GM21825 (cell line): ENCODE results near the gene GSPT1.

ENCODE experiments used
- ATAC-seq: cut with Tn5 transposase; IDR thresholded peaks from one replicate; pipeline ENCODE4 v1.9.1; 2021; ENCODE audit warnings: mild to moderate bottlenecking, moderate library complexity; ENCODE audit not compliant: unreplicated experiment

Gene GSPT1

DNA sequence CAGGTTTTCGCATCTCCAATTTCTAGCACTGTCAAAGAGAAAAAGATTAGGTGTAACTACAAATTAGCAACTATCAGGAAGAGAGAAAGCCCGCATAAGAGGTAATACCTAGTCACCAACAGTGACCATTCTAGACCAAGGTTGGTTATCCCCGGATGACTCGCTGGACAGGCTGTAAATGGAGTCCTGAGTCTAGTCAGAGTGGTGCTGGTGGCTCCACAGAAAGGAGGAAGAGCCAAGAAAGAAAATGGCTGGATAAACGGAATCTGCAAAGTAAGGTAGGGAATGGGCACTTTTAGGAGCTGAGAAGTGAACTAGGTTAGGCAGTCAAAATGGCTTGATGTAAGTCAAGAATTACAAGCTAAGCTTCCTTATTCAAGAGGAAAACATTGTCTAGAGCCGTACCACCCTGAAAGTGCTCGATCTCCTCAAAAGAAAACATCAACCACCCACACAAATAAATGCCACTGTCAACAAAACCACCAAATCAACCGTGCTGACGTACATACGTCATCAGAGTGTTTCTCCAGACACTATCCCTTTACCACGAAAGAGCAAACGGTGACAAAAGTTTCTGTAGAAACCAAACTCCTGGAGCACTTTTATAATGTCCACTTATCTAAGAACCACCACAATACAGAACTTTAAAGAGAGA is 2.2 kb downstream of the GSPT1 start:
- no peak for ATAC-seq

DNA sequence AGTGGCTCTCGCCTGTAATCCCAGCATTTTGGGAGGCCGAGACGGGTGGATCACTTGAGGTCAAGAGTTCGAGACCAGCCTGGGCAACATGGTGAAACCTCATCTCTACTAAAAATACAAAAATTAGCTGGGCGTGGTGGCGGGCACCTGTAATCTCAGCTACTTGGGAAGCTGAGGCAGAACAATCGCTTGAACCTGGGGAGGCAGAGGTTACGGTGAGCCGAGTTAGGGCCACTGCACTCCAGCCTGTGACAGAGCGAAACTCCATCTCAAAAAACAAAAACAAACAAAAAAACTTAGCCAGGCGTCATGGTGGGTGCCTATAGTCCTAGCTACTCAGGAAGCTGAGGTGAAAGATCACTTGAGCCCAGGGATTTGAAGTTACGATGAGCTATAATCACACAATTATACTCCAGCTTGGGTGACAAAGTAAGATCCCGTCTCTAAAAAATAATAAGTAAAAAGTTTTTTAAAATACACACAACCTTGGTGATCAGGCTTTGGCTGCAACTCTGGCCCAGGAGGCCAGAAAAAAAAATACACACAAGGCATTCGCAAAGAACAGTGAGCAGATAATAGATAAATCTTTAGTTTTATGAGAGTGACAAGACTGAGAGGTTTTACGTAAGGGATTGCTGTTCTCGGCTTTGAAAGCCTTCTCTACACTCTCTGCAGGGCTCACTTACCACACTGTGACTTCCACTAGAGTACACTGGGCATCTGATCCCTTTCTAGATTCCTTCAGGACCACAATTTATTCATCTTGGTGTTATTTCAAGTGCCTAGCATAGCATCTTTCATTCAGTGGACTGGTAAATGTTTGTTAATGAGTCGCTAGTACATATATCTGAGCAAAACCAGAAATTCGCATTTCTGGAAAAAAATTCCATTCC is 5.9 kb downstream of the GSPT1 start:
- ATAC-seq: no peak

DNA sequence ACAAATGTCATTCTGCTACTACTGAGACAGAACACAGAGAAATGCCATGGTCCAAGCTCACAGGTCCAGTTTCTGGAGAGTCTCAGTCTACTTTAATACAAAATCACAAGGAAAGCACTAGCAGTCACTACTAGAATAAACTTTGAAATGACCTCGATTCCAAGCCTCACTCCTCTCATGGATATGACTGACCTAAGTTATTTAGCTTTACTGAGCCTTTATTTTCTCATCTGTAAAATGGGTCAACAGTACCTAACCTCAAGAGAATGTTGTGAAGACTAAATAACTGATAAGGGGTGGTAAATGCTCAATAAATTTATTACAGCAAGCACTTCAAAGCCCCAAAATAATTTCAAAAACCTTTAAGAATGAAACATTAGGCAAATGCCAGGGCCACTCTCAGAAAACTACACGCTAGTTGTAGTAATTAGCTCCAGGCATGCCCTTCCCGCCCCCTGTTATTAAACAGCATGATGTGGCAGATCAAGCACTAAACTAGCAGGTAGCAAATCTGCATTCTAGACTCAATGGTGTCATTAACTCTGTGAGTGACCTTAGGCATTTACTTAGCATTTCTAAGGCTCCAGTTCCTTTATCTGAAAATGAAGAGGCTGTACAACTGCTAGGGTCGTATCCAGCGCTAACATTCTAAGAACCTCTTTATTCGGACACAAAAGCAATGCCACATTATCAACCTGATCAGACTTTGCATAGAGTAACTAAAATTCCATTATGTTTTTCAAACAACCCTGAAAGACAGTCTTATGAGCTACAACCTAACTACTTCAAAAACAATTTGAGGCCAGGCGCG is 8.4 kb downstream of the GSPT1 start:
- no peak for ATAC-seq

DNA sequence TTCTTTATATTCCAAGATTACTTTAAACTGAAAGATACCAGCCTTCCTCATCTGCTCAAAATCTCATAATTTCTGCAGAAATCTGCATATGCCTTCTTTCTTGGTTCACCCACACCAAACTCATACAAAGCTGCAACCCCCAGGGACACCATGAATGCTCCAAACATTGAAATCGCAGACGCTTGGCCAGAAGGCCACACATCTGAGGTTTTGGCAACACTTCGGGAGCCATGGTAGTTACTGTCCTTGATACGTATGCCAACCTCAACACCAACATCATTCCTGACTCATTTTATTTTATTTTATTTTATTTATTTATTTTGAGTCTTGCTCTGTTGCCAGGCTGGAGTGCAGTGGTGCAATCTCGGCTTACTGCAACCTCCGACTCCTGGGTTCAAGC is 11.8 kb downstream of the GSPT1 start:
- ATAC-seq: no peak

DNA sequence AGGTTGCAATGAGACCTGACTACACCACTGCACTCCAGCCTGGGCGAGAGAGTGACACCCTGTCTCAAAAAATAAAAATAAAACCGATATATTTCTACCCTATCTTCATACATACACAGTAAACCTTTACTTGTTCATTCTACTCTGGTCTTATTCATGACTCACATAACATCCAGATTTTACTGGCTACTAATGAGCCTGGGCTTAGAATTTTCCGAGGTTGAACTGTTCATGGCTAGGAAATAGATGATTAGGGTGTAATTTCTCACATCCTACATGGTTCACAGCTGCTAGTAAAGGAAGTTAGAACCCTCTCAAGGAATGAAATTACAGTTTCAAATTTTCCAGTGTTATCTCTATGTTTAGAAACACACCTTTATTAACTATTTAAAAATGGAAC is 14.7 kb downstream of the GSPT1 start:
- no peak for ATAC-seq

DNA sequence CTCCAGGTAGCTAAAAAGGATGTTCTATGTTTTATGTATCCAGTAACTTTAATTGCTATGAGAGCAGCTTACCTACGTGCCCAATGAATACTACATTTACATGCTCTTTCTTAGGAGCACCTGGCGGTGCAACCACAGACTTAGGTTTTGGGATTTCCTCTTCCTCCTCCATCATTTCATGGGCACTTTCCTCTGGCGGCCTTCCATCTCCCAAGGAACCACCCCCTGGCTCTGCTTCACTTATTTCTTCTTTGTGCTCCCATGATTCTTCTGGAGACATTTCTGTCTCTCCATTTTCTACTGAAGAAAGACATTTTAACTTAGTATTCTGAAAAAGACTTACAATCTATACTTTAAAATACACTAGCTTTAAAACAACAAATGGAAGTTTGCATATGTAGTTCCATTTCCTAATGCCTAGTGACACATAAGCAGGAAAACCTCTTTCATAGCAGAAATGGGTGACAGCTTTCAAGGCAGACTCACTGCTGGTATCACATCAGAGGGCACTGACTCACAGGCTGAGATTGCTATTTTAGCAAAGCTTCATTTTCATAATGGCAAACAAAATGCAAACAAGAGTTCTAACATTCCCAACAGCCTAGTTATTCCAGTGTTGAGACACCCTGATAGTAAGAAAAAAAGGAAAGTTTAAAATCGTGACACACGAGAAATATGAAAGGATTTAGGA is 19.1 kb downstream of the GSPT1 start:
- ATAC-seq: no peak

DNA sequence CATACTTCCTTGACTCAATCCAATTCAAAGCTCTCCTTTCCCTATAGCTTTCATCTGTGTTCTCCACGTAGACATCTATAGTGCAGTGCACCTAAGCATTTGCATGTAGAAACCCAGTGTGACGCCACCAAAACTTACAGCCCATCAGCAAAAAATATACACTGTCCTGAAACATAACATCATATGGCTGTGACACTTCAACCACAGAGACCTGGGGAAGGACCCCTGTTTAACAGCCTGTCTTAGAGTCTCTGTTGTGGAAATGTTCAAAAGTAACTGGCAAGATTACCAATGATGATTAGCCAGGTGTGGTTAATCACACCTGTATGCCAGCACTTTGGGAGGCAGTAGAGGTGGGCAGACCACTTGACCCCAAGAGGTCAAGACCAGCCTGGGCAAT is 22.2 kb downstream of the GSPT1 start:
- ATAC-seq: no peak

DNA sequence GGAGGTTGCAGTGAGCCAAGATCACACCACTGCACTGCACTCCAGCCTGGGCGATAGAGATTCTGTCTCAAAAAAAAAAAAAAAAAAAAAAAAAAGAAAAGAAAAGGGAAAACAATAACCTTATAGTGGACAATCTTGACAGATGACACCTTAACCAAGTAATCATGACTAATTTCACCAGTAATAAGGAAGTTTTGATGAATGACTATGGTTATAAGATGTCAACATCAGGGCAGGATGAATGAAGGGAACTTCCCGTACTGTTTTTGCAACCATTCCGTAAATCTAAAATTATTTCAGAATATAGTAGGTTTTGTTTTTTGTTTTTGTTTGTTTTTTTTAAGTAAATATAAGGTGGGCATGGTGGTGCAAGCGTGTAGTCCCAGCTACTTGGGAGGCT is 23.0 kb downstream of the GSPT1 start:
- no peak for ATAC-seq

DNA sequence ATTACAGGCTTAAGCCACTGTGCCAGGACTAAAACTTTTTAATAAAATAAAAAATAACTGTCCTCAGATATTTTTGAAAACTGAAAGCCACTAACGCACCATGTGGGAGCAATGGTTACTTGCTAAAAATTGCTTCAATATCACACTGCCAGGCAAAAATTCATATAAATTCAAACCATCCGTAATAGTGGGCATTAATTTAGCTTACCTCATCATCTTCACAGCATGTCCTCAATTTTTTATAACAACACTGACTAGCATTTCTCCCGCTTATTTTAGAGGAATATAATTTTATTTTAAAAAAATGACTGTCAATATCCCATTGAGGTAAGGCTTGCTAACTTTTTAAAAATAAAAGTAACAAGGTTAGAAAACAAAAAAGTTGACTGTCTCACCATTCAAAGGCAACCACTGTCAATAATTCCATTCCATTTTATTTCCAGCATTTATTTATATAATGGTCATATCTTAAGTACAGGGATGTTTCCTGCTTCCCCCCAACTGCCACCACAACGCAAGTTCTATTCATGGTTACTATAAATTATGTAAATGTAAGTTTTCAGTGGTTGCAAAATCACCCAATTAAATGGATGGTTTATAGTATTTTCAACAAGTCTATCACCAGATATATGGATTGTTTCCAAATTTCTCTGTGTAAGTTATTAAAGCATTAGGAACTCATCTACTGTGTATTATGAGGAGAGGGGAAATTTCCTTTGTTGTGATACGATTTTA is 25.4 kb downstream of the GSPT1 start:
- no peak for ATAC-seq

DNA sequence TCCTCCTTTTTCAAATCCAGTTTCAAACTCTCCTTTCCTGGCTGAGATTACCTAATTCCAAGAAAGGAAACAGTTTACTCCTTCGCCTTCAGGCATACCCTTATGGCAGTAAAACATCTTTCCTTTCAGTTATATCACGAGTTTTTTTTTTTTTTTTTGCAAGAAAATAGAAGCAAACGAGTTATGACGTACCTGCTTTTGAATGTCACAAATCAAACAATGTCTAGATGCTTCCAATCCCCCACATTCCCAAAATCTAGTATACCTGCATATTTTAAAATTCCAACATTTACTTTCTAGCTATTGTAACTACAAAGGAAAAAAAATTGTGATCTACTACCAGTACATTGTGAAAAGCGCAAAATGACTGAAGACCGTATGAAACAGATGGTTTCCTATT is 28.9 kb downstream of the GSPT1 start:
- ATAC-seq: no peak

DNA sequence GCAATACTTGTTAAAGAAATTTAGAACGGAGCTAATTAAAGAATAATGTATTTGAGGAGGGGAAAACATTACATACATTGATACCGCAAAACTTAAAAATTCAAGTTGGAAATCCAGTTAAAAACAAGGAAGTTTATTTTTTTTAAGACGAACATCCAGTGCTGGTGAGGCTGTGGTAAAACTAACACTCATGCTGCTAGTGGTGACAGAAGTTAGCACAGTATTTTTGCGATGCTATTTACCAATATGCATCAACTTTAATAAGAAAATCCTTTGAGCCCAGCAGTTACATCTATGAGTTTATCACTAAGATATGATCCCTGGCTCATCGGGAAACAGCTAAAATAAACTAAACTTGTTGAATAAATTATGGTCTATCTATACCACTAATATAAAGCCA is 31.7 kb downstream of the GSPT1 start:
- ATAC-seq: no peak

DNA sequence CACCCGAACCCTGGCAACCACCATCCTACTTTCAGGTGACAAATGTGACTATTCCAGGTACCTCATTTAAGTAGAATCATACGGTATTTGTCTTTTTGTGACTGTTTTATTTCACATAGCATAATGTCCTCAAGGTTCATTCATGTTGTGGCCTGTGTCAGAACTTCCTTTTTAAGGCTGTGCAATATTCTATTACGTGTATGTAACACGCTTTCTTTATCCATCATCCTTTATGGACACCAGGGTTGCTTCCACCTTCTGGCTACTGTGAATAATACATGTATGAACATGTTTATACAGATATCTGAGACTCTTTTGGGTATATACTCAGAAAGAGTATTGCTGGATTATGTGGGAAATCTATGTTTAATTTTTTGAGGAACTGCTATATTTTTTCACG is 35.7 kb downstream of the GSPT1 start:
- no peak for ATAC-seq

DNA sequence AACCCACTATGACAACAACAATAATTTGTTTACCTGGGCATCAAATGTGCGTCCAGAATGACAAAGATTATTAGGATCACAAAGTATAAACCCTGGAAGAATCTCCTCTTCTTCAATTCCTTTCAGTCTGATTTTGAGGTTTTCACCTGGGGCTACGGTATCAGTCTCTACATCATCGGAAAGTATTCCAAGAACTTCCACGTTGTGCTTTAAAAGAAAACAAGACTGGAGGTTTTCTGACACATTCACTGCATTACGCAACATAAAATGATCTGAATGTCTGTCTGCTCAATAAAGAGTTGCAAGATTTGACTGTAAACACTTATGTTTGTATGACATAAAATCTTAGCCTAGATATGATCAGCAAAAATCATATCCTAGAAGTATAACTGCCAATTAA is 38.4 kb downstream of the GSPT1 start:
- ATAC-seq: no peak

DNA sequence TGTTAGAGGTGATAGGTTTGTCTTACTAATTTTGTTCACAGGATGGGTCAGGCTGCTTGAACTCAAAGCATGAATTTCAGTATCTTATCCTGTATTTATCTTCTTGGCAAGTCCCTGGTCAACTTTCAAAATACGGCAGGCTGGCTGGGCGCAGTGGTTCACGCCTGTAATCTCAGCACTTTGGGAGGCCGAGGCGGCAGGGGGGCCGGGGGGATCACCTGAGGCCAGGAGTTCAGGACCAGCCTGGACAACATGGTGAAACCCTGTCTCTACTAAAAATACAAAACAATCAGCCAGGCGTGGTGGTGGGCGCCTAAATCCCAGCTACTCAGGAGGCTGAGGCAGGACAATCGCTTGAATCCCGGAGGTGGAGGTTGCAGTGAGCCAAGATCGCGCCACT is 39.5 kb downstream of the GSPT1 start:
- no peak for ATAC-seq

DNA sequence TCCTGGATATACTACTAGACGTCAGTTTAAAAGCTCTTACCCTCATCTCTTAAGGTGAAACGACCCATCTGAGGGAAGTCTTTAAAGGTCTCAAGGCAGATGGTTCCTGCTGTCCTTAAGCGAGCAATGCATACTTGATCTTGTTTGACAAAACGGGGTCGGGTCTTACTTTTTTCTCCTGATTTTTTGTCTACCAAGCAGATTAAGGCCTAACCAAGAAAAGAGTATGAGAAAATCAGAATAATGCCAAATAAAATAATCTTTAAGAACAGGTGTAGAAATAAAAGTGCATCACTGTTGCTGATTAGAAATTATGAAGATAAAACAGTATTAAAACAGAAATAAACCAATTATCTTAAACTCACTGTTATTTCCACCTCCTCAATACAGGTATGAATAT is 40.0 kb downstream of the GSPT1 start:
- no peak for ATAC-seq

DNA sequence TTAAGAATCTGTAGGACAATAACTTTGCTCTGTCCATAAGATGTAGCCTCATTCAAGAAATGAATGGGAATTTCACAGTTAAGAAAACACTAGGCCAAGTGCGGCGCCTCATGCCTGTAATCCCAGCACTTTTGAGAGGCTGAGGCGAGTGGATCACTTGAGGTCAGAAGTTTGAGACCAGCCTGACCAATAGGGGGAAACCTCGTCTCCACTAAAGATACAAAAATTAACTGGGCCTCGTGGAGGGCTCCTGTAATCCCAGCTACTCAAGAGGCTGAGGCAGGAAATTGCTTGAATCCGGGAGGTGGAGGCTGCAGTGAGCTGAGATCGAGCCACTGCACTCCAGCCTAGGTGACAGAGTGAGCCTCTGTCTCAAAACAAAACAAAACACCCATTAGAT is 44.6 kb downstream of the GSPT1 start:
- no peak for ATAC-seq

DNA sequence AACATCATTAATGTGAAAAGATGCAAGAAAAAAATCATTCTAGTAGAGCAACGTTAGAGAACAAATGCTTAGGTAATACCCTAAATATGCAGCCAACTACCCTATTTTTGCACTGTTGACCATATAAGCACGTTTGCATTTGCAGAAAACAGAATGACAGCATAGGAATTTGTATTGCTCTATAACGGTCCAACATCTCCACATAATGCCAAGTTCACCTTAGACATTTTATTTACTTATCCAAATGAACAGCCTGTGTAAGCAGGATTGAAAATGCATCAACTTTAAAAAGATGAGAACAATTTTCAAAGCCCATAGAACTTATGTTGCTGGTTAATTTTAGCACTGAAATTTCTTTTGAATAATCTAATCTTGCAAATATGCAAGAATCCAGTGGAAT is 45.4 kb downstream of the GSPT1 start:
- no peak for ATAC-seq

DNA sequence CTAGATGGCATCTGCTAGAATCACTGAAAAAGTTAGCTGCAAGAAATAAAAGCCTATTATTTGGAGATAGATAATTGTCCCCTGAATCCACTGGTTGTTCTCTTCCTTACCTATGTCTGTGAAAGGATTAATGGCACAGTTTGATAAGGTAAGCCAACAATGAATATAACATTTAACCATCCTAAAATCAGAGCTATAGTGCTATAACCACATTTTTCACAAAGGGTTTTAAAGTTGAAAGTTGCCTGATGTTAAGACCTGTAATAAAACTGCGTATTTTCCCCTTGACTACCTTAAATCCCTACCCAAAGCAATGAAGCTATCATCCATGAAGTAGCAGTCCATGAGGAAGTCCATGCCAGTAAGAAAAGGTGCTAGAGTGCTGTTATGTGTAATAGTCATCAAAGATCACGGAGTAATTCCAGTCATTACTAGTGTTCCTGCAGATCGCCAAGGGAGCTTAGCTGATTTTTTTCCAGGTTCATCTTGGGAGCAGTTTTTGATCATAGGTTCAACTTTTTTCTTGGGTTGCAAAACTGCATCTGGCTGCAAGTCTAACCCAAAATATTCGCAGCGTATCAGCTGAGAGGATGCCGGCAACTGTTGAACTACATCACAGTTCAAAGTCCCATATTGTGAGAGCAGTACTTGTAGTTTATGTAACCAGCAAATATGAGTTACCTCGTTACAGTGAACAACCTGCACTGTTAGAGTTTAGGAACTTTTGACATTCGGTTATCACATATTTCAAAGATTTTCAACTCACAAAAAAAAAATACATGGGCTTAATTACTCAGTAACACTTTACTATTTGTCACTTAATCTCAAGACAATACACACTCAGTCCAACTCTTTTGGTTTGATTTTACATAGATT is 46.2 kb downstream of the GSPT1 start:
- no peak for ATAC-seq

DNA sequence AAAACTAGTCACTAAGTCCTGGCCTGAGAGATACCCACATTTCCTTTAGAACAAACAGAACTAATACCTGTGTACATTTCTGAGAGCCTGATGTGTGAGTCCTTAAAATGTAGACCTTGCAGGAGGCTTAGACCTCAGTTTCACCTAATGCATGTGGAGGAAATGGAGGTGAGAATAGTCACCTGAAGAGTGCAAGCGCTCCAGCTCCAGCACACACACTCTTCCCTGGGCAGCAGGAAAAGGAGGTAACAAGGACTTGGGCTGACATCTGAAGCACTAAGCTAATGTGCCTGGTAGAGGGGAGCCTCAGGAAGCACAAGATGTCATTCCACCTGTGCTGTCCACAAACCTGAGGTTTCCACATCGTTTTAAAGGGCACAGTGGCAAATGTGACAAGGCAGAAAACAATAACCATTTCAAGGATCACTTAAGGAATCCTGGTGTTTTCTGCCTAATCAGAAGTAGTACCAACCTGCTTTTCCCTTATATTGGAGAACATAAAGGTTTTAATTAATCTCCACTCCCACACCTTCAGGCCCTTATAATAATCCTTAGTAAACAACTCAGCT is 47.3 kb downstream of the GSPT1 start:
- no peak for ATAC-seq
